Pons (tissue), 1 donor: Measurements from ENCODE around the gene ACSF2.

Experiments used
- DNase-seq: peaks from one replicate; pipeline ENCODE4 v3.0.0-alpha.2; 2016; ENCODE audit warnings: low spot score

Gene ACSF2

GRCh38 chr17:50478391-50479381, 52.7 kb downstream of the ACSF2 start, which contains the start of gene RSAD1:
Gene RSAD1 (plus strand): TSS chr17:50478860. CDS start chr17:50478885, 25 bp downstream.
- peak; percentile 65 for DNase-seq

DNA sequence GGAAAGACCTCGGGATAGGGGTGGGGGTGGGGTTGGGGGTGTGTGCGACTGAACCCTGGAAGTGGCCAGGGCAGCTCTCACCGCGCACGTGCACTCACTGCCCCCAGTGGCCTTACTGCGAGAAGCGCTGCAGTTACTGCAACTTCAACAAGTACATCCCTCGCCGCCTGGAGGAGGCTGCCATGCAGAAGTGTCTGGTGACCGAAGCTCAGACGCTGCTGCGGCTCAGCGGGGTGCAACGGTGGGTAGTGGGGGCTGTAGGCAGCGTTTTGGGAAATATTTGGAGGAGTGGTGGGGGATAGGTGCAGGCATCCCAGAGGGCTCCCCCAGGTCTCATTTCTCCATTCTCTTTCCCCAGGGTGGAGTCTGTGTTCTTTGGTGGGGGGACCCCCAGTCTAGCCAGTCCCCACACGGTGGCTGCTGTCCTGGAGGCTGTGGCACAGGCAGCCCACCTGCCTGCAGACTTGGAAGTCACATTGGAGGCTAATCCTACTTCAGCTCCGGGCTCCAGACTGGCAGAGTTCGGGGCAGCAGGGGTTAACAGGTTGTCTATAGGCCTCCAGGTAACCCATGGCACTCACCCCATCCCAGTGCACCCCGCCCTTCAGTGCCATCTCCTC, 53.6 kb downstream of the ACSF2 start:
- peak; percentile 52 for DNase-seq

DNA sequence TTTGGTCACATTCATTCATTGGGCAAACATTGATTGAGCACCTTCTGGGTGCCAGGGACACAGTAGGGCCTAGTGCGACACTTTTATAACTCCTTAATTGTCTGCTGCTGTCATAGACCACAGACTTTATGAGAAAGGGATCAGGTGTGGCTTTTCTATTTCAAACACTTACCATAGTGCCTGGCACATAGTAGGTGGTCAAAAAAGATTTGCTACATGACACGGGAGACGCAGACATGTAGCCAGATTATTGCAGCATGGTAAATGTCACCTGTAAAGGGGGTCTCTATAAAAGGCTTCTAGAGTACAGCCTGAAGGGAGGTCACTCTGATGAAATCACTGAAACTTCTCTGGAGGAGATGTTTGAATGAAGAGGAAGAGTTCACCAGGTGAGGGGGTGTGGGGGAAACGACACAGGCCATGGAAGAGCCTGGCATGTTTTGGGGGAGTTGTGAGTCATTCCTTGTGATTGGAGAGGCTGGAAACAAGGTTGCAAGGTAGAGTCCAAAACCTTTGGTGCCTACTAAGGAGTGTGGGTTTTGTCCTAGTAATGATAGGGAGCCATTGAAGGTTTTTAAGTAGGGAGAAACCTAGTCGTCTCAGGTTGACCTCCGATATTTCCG, 54.2 kb downstream of the ACSF2 start:
- no peak for DNase-seq

- DNase-seq = no peak
These were observed 55.0 kb downstream of the ACSF2 start for GRCh38 chr17:50480854-50481490.

DNA sequence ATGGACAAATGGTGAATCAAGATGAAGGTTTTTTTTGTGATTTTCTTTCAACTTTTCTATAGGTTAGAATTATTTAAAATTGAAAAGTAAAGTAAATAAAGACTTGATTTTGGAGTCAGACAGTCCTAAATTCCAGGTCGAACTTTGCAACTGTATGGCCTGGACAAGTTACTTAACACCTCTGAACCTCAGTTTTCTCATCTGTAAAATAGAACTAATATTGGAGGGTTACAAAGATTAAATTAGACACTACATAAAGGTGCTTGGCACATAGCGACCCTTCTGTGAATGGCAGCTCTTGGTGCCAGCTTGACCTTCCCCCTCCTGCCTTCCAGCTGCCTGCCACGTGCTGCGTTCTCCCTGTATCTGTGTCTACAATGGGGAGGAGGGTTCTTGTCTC, 55.6 kb downstream of the ACSF2 start:
- DNase-seq = no peak

DNA sequence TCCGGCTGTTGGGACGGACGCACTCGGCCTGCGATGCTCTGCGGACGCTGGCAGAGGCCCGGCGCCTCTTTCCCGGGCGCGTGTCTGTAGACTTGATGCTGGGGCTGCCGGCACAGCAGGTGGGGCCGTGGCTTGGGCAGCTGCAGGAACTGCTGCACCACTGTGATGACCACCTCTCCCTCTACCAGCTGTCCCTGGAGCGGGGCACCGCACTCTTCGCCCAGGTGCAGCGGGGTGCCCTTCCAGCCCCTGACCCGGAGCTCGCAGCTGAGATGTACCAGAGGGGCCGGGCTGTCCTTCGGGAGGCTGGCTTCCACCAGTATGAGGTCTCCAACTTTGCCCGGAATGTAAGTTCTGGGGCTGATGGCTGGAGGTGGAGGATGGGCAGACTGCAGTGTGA, 56.1 kb downstream of the ACSF2 start:
- no peak for DNase-seq

DNA sequence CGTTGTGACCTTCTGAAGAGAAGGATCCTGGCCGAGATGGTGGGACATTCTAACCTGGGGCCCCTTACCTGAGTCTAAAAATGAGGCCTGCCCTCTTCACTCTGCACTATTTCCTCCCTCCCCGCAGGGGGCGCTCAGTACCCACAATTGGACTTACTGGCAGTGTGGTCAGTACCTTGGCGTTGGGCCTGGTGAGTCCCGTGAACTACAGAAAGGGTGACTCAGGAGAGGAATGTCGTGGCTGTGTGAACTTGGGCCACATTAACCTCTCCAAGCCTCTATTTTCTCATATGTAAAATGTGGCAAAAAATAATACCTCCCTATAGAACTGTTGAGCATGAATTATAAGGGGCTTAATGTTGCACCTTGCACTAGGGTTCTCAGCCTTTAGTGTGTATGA, 56.5 kb downstream of the ACSF2 start:
- peak; percentile 97 for DNase-seq

DNA sequence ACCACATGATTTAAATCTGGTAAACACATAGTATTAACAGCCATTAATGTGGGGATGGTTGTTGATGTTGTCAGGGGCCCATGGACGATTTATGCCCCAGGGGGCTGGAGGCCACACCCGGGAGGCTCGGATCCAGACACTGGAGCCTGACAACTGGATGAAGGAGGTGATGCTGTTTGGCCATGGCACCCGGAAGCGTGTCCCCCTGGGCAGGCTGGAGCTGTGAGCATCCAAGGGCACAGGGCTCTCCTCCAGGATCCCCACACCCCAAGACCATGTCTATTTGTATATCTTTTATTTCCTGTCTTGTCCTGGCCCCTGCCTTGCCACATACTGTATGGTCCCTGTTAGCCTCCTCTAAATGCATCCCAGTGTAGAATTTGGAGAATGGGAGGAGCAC, 57.2 kb downstream of the ACSF2 start:
- no peak for DNase-seq

- no peak for DNase-seq
These were observed 58.6 kb downstream of the ACSF2 start for GRCh38 chr17:50484386-50485155.

- no peak for DNase-seq
These were observed 61.4 kb downstream of the ACSF2 start for GRCh38 chr17:50487213-50488096.

GRCh38 chr17:50488880-50489279, 62.9 kb downstream of the ACSF2 start:
- no peak for DNase-seq

- DNase-seq = no peak
These were observed 65.5 kb downstream of the ACSF2 start for GRCh38 chr17:50491505-50491904.

- no peak for DNase-seq
These were observed 66.2 kb downstream of the ACSF2 start for GRCh38 chr17:50492214-50492613.

DNA sequence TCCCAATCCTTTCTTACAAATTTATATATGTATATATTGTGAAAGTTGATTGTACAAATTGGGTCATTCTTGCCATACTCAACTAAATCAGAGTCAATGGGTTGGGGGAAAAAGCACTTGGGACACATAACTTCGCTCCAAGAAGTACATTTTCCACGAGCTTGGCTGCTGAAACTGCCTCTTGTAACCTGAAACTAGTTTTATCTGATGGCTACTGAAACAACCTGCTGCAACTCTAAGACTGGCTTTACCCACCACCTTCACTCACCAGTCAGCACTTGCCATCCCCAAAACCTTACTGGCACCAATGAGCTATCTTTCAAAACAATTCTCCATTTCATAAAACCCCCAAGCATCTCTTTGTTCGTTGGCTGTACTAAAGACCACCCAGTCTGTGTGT, 67.7 kb downstream of the ACSF2 start:
- no peak for DNase-seq

GRCh38 chr17:50495217-50495823, 69.3 kb downstream of the ACSF2 start:
- no peak for DNase-seq

DNA sequence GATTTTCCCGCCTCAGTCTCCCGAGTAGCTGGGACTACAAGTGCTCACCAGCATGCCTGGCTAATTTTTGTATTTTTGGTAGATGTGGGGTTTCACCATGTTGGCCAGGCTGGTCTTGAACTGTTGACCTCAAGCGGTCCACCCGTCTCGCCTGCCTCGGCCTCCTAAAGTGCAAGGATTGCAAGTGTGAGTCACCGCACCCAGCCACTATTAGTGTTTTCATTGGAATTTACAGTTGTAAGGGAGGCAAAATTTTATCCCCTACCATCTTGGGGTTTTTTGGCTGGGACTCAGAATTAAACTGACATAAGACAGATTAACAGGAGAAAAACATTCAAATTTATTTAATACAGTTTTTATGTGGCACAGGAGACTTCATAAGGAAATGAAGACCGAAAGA, 69.9 kb downstream of the ACSF2 start:
- no peak for DNase-seq

GRCh38 chr17:50498021-50498874, 72.2 kb downstream of the ACSF2 start:
- no peak for DNase-seq

DNA sequence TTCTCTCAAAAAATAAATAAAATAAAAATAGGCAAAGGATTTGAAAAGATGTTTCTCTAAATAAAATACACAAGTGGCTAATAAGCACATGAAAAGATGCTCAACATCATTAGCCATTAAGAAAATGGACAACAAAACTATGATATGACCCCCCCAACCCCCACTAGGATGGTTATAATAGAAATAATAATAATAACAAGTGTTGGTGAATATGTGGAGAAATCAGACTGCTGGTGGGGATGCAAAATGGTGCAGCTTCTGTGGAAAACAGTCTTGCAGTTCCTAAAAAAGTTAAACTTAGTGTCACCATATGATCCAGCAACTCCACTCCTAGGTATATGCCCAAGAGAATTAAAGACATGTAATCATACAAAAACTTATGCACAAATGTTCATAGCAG, 73.3 kb downstream of the ACSF2 start:
- DNase-seq = no peak

- DNase-seq = no peak
These were observed 73.7 kb downstream of the ACSF2 start for GRCh38 chr17:50499721-50500120.
